ENCODE data around the gene C1orf210. TPM values are rescaled to one million over a fixed set of nuclear protein-coding genes. Genes with fewer than 3 reads are reported as not detected.

Gene C1orf210
- total RNA-seq, 1 experiment from 2014 or later: 12.8 TPM

DNA sequence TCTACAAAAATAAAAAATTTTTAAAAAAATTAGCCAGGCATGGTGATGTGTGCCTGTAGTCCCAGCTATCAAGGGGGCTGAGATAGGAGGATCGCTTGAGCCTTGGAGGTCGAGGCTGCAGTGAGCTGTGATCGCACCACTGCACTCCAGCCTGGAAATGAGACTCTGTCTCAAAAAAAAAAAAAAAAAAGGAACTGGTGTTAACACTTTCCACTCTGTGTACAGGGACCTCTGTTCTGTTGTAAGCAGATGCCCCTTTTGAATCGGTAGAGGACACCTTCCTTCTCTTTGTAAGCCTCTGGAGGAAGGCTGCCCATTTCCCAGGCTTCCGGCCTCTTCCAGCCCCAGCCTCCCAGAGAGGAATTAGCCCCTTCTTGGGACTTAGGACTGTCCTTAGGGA, 7.3 kb upstream of the C1orf210 start (continued):
- TF ChIP-seq, protein P1, sequence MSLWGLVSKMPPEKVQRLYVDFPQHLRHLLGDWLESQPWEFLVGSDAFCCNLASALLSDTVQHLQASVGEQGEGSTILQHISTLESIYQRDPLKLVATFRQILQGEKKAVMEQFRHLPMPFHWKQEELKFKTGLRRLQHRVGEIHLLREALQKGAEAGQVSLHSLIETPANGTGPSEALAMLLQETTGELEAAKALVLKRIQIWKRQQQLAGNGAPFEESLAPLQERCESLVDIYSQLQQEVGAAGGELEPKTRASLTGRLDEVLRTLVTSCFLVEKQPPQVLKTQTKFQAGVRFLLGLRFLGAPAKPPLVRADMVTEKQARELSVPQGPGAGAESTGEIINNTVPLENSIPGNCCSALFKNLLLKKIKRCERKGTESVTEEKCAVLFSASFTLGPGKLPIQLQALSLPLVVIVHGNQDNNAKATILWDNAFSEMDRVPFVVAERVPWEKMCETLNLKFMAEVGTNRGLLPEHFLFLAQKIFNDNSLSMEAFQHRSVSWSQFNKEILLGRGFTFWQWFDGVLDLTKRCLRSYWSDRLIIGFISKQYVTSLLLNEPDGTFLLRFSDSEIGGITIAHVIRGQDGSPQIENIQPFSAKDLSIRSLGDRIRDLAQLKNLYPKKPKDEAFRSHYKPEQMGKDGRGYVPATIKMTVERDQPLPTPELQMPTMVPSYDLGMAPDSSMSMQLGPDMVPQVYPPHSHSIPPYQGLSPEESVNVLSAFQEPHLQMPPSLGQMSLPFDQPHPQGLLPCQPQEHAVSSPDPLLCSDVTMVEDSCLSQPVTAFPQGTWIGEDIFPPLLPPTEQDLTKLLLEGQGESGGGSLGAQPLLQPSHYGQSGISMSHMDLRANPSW (CRISPR knock-in tag; conservative IDR thresholded peaks at IDR 0.05; ENCODE audit: low read depth): no peak
- TF ChIP-seq, protein P2, sequence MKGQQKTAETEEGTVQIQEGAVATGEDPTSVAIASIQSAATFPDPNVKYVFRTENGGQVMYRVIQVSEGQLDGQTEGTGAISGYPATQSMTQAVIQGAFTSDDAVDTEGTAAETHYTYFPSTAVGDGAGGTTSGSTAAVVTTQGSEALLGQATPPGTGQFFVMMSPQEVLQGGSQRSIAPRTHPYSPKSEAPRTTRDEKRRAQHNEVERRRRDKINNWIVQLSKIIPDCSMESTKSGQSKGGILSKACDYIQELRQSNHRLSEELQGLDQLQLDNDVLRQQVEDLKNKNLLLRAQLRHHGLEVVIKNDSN (CRISPR knock-in tag; IDR thresholded peaks at IDR 0.05): no peak
- TF ChIP-seq ZNF232 (CRISPR knock-in tag; IDR thresholded peaks at IDR 0.05): no peak
- TF ChIP-seq GRHL2 (CRISPR knock-in tag; IDR thresholded peaks at IDR 0.05; ENCODE audit: insufficient replicate concordance, severe bottlenecking): no peak
- TF ChIP-seq NFE2L1 (CRISPR knock-in tag; IDR thresholded peaks at IDR 0.05): no peak
- no peak for TF ChIP-seq RORB (CRISPR knock-in tag; IDR thresholded peaks at IDR 0.05)
- no peak for TF ChIP-seq KAT7 (CRISPR knock-in tag; IDR thresholded peaks at IDR 0.05; ENCODE audit: borderline replicate concordance)

DNA sequence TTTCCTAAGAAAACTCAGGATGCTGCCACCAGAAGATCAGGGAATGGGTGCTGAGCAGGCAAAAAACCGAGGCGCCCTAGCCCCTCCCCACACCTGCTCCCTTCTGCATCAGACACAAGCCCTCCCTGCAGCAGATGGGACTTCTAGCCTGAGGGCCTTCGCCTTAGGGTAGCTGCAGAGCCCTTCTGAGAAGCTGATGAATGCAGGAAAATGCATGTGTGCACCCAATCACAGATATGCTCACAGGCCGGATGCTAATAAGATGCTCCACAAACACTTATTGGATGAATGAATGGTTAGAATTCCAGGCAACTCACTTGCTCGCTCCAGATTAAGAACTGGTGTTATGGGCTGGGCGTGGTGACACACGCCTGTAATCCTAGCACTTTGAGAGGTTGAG, 6.8 kb upstream of the C1orf210 start:
- ATAC-seq (no peak), DNase-seq (ENCODE audit: low spot score) (no peak)
- Mint-ChIP-seq H3K27me3 (ENCODE audit: low read depth) (no peaks in the 10 kb centered on the region), H3K27ac (no peak overlapping the region), H3K36me3 (no peaks in the 10 kb centered on the region), H3K9me3 (no peaks in the 10 kb centered on the region), H3K4me3 (no peak overlapping the region), H3K4me1 (peaks cover 27% of the 10 kb centered on the region)
- ChIA-PET POLR2A (no interaction called here), CTCF (interaction anchor here (0.5 to 1.0 kb wide), 2 partner anchors 67 to 421 kb away, joined by 4 to 6 read pairs; partner anchors contain the start of gene CDC20)
- TF ChIP-seq, protein P3, sequence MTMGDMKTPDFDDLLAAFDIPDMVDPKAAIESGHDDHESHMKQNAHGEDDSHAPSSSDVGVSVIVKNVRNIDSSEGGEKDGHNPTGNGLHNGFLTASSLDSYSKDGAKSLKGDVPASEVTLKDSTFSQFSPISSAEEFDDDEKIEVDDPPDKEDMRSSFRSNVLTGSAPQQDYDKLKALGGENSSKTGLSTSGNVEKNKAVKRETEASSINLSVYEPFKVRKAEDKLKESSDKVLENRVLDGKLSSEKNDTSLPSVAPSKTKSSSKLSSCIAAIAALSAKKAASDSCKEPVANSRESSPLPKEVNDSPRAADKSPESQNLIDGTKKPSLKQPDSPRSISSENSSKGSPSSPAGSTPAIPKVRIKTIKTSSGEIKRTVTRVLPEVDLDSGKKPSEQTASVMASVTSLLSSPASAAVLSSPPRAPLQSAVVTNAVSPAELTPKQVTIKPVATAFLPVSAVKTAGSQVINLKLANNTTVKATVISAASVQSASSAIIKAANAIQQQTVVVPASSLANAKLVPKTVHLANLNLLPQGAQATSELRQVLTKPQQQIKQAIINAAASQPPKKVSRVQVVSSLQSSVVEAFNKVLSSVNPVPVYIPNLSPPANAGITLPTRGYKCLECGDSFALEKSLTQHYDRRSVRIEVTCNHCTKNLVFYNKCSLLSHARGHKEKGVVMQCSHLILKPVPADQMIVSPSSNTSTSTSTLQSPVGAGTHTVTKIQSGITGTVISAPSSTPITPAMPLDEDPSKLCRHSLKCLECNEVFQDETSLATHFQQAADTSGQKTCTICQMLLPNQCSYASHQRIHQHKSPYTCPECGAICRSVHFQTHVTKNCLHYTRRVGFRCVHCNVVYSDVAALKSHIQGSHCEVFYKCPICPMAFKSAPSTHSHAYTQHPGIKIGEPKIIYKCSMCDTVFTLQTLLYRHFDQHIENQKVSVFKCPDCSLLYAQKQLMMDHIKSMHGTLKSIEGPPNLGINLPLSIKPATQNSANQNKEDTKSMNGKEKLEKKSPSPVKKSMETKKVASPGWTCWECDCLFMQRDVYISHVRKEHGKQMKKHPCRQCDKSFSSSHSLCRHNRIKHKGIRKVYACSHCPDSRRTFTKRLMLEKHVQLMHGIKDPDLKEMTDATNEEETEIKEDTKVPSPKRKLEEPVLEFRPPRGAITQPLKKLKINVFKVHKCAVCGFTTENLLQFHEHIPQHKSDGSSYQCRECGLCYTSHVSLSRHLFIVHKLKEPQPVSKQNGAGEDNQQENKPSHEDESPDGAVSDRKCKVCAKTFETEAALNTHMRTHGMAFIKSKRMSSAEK (CRISPR knock-in tag; IDR thresholded peaks at IDR 0.05; ENCODE audit: borderline replicate concordance): no peak
- TF ChIP-seq, protein P4, sequence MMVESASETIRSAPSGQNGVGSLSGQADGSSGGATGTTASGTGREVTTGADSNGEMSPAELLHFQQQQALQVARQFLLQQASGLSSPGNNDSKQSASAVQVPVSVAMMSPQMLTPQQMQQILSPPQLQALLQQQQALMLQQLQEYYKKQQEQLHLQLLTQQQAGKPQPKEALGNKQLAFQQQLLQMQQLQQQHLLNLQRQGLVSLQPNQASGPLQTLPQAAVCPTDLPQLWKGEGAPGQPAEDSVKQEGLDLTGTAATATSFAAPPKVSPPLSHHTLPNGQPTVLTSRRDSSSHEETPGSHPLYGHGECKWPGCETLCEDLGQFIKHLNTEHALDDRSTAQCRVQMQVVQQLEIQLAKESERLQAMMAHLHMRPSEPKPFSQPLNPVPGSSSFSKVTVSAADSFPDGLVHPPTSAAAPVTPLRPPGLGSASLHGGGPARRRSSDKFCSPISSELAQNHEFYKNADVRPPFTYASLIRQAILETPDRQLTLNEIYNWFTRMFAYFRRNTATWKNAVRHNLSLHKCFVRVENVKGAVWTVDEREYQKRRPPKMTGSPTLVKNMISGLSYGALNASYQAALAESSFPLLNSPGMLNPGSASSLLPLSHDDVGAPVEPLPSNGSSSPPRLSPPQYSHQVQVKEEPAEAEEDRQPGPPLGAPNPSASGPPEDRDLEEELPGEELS (CRISPR knock-in tag; IDR thresholded peaks at IDR 0.05): no peak
- TF ChIP-seq RORB (CRISPR knock-in tag; IDR thresholded peaks at IDR 0.05): no peak
- TF ChIP-seq PRRX2 (CRISPR knock-in tag; IDR thresholded peaks at IDR 0.05): no peak
- TF ChIP-seq, protein P5, sequence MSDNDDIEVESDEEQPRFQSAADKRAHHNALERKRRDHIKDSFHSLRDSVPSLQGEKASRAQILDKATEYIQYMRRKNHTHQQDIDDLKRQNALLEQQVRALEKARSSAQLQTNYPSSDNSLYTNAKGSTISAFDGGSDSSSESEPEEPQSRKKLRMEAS (CRISPR knock-in tag; IDR thresholded peaks at IDR 0.05): no peak
